DOHH2 (cell line): ENCODE results near the gene BMAL2.

Source experiments
- CTCF ChIP-seq: fragments of 200-600 bp; sonication (generic); IDR thresholded peaks from one replicate; pipeline ENCODE4 v1.5.1; 2014; ENCODE audit warnings: antibody characterized with exemption, mild to moderate bottlenecking, low read depth, low read length; ENCODE audit not compliant: poor library complexity, severe bottlenecking
- EZH2phosphoT487 ChIP-seq: fragments of 200-600 bp; sonication (generic); IDR thresholded peaks from 2 replicates; pipeline ENCODE4 v1.6.1; 2017; ENCODE audit warnings: borderline replicate concordance, mild to moderate bottlenecking, antibody characterized with exemption, low read length, moderate library complexity, mixed read lengths

GRCh38 chr12:27355486-27355885, 22.9 kb downstream of the BMAL2 start:
- TF ChIP-seq CTCF (no peak), EZH2phosphoT487 (no peak)
